GM19023 (cell line): ENCODE measurements around the gene PDLIM4.

ENCODE experiments used
- ATAC-seq: cut with Tn5 transposase; IDR thresholded peaks from one replicate; pipeline ENCODE4 v1.9.1; 2021; ENCODE audit warnings: mild to moderate bottlenecking, moderate library complexity; ENCODE audit not compliant: unreplicated experiment

PDLIM4 gene

GRCh38 chr5:132303589-132303988 lies 46.1 kb downstream of the PDLIM4 start:
- ATAC-seq: no peak

- no peak for ATAC-seq
These were observed 47.9 kb downstream of the PDLIM4 start for GRCh38 chr5:132305420-132305819.

DNA sequence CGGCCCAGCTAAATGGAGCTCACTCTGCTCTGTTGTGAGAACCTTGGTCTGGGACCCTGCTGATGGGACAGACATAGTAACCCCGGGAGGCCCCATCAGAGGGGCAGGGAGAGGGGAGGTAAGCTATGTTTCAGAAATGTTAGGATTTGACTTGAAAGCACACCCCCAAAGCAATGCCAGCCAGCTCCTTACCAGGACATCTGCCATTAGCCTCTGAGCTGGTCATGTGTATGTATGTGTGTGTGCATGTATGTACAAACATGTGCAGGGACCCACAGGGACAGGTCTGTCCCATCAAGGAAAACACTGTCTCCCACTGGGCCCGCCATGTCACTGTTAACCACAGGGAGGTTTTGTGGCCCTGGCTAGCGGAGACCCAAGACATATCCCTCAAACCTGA lies 51.2 kb downstream of the PDLIM4 start:
- ATAC-seq: no peak

DNA sequence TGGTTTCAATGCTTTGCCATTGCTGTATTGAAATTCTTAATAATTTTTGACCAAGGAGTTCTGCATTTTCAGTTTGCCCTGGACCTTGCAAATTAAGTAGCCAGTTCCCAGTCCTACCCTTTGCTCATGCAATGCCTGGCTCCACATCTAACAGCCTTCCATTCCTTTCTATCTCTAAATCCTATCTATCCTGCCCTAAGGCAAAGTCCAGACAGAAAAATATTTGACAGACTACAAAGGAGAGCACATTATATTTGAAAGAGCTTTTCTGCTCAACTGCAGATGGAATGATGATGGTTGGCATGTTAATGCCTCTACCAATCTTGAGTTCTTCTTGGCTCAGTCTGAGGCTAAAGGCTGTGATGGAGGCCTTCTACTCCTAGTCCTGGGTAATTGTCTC lies 52.2 kb downstream of the PDLIM4 start:
- ATAC-seq: no peak

GRCh38 chr5:132310141-132310834 lies 52.8 kb downstream of the PDLIM4 start:
- no peak for ATAC-seq

DNA sequence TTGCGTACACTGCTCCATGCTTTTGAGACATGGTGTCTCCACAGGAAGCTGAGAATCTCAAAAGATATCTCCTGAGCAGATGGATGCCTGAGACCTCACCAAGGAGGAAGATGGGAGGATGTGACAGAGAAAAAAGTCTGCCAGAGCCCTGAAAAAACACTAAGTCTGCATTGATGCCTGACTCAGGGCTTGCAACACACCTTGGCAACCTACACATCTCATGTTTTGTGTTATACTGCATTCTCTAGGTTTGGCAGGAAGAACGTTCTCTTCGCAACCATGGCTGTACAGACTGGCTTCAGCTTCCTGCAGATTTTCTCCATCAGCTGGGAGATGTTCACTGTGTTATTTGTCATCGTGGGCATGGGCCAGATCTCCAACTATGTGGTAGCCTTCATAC lies 55.9 kb downstream of the PDLIM4 start:
- no peak for ATAC-seq

GRCh38 chr5:132313961-132314432 lies 56.5 kb downstream of the PDLIM4 start:
- no peak for ATAC-seq

DNA sequence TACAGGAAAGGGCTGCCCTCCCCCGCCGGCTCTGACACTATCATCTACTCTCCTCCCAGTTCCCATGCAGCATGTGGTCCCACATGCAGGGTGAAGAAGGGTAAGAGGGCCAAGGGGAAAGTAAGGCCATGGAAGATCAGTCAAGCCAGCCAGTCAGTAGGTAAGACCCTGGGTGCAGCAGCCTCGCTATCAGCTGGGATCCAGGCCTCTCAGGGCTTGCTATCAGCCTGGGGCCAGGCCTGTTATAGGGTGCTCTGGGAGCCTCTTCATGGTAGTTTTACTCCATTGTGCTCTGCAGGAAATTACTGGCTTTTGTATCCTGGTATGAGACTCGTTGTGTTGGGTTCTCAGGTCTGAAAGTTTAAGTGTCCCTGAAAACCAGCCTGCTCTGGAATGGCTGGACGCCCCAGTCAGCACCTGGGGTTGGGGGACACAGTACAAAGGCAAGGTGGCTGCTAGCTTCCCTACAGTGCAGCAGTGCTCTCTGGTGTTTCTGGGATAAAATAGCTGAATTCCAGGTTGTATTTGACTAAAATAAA lies 58.1 kb downstream of the PDLIM4 start:
- ATAC-seq: no peak

DNA sequence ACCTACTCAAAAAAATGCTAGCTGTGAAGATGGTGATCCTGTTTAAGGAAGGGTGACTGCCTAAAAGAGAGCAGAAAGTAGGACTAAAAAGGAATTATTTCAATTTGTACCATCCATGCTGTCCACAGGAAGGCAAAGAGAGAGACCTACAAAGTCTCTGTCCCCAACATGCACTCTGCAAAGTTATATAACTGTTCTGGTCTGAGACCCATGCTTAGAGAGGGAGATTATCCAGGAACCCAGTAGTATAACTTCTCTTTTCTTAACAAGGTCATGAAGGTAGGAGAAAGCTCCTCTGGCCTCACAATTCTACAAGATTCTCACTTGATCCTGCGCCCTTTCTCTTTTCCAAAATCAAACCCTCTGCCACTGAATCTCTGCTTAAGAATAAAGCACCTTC lies 62.5 kb downstream of the PDLIM4 start:
- ATAC-seq: no peak

GRCh38 chr5:132321109-132321721 lies 63.7 kb downstream of the PDLIM4 start:
- no peak for ATAC-seq

DNA sequence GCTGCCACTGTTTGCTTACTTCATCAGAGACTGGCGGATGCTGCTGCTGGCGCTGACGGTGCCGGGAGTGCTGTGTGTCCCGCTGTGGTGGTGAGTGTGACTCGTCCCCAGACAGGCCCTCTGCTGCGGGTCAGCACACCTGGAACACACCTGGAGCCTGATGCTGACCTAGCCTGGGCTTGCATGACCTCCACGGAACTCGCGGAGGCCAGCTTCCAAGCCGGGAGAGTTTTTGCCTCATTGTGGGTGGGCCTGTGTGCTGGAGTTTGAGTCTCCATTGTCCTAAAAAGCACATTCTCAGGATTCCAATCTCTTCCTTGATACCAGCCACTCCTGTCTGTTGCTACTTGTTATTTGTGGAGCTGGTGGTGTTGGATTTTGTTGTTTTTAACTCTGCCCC lies 64.8 kb downstream of the PDLIM4 start:
- ATAC-seq: no peak
